Thyroid gland (tissue), 4 donors: ENCODE data around the gene GBGT1. TPM values are rescaled to one million over a fixed set of nuclear protein-coding genes. Genes with fewer than 3 reads are reported as not detected.

Source experiments
- DNase-seq, 2 donors: peaks; one replicate each; pipeline ENCODE4 v3.0.0-alpha.2; 2019
- H3K27ac ChIP-seq, 3 donors: fragments of 200-600 bp; sonication (generic); 1 replicate in 2 of 3; 2 replicates in 1 of 3; pipeline ENCODE4 v1.5.1; 2016 to 2019; ENCODE audit warnings: mild to moderate bottlenecking in 1 of 3, moderate library complexity in 1 of 3
- H3K27me3 ChIP-seq: fragments of 200-600 bp; sonication (generic); one replicate; pipeline ENCODE4 v1.5.1; 2019
- H3K36me3 ChIP-seq, 2 donors: fragments of 200-600 bp; sonication (generic); one replicate each; pipeline ENCODE4 v1.5.1; 2016 to 2019
- H3K4me1 ChIP-seq, 2 donors: fragments of 200-600 bp; sonication (generic); one replicate each; pipeline ENCODE4 v1.5.1; 2017 to 2019
- H3K4me3 ChIP-seq, 3 donors: fragments of 200-600 bp; sonication (generic); replicated peaks in 1 of 3; 1 replicate in 2 of 3; 2 replicates in 1 of 3; pipeline ENCODE4 v1.5.1; 2016; ENCODE audit warnings: mild to moderate bottlenecking in 1 of 3
- H3K9me3 ChIP-seq: fragments of 200-600 bp; sonication (generic); one replicate; pipeline ENCODE4 v1.5.1; 2017
- POLR2A ChIP-seq, 2 donors: fragments of 450-650 bp; IDR thresholded peaks; one replicate each; pipeline ENCODE4 v1.6.1; 2017; ENCODE audit warnings: antibody characterized with exemption in 2 of 2, mild to moderate bottlenecking in 2 of 2, moderate library complexity in 1 of 2
- WGBS, 2 donors: methylation state at CpG; one replicate each; pipeline ENCODE4 v1.1.5; 2017; 5-methylcytosine and 5-hydroxymethylcytosine counted together
- intact Hi-C: fragments of 100-400 bp; cut with DNase I; formaldehyde crosslinking; loops from one replicate; pipeline ENCODE4 v1.15.1; 2023
- total RNA-seq, 4 donors: library from RNA; depleted of rRNA; stranded (reverse); fragments of >200 nt; gene quantifications; one replicate each; pipeline ENCODE4 v1.2.3, GENCODE V29; 2016
- TF ChIP-seq, protein P1 (sequence below), 6 experiments: fragments of 200-600 bp in 3 of 6; fragments of 450-650 bp in 3 of 6; sonication (generic) in 3 of 6; IDR thresholded peaks; one replicate each; pipeline ENCODE4 v1.5.1; 2016 to 2019; ENCODE audit warnings: antibody characterized with exemption in 6 of 6, mild to moderate bottlenecking in 2 of 6, inconsistent platforms in 1 of 6, moderate library complexity in 1 of 6

Gene GBGT1
- total RNA-seq, 4 donors from 2014 or later: 21.4 to 45.0 (median 25.1) TPM

DNA sequence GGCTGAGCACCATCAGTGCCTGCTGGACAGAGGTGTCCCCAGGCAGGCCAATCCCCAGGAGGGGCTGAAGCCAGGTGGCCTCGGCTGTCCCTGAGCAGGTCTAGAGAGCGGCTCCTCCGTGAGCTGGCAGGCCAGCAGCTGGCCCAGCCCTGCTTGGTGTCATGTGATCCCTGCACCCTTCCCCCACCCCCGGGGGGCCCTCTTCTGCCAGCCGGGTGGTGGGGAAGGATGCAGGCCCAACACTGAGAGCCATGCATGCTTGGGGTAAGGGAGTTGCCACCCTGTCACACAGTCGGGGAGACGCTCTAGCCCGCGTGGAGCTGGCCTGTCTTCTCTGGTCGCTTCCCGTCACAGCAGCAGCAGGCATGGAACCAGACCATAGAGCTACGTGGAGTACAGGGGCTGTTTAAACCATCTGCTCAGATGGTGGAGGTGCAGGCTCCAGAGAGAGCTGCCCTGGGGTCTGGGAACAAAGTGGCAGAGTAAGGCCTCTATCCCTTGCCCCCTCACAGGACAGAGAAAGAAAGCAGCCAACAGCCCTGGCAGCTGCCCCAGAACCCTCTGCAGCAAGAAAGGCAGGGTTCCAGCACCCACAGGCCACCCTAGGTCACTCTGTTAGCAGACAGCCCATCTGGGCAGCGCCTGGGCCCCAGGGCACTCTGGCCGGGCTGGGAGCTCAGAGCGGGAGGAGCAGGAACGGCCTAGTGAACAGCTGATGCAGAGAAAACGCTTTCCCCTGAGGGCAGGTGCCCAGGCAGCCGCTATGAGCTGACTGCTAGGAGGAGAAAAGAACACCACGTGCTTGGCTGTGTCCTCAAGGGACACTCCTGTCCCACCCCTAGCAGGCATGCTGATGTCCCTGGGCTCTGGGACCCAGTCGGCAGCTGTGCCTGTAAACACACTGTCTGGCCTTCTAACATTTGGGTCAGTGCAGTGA, 49.5 kb downstream of the GBGT1 start:
- Histone ChIP-seq H3K4me3 (no peak overlapping the region), H3K36me3 (peaks cover 10 to 14% of the 10 kb centered on the region in 2 donors), H3K9me3 (no peaks in the 10 kb centered on the region), H3K4me1 (peaks cover 53 to 72% of the 10 kb centered on the region in 2 donors), H3K27me3 (no peaks in the 10 kb centered on the region), H3K27ac (peak overlapping the region; percentile 55 to 78 (median 59))
- no peak for TF ChIP-seq POLR2A (IDR thresholded peaks at IDR 0.05)
- TF ChIP-seq, protein P1, sequence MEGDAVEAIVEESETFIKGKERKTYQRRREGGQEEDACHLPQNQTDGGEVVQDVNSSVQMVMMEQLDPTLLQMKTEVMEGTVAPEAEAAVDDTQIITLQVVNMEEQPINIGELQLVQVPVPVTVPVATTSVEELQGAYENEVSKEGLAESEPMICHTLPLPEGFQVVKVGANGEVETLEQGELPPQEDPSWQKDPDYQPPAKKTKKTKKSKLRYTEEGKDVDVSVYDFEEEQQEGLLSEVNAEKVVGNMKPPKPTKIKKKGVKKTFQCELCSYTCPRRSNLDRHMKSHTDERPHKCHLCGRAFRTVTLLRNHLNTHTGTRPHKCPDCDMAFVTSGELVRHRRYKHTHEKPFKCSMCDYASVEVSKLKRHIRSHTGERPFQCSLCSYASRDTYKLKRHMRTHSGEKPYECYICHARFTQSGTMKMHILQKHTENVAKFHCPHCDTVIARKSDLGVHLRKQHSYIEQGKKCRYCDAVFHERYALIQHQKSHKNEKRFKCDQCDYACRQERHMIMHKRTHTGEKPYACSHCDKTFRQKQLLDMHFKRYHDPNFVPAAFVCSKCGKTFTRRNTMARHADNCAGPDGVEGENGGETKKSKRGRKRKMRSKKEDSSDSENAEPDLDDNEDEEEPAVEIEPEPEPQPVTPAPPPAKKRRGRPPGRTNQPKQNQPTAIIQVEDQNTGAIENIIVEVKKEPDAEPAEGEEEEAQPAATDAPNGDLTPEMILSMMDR (IDR thresholded peaks at IDR 0.05): no peak
- 36 to 74% methylated on average over 7 of the region's 20 CpGs for WGBS, 2 donors
- intact Hi-C loops: no loop called here
- peak; percentile 62 to 71 for DNase-seq

DNA sequence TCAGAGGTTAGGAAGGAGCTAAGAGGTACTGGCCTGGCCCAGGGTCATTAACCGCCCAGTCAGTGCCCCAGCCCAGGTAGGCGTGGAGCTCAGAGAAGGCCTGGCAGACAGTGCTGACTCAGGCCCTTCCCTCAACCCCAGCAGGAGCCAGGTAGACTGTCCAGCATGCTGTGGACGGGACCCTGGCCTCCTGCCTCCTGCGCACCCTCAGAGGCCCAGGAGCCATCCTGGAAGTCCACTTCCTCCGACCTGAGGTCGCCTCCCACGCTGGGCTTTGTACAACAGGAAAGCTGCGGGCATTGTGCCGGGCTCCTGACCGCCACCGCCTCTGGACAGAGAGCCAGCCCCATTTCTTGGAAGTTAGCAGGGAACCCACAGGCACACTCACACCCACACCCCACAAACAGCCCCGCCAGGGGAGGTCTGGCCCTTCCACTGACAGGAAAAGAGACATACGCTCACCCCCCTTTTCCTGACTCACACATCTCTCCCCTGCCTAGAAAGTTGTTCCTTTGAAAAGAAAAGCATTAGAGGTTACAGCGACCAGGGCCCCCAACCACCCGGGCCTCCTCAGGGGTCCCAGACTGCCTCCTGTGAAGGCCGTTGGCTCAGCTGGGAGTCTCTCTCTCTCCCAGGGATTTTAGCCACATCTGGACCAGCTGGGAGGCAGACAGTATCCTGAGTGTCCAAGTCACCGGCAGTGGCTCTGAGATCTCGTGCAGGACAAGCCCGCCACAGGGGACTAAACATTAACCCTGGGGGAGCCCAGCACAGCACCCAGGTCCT, 50.4 kb downstream of the GBGT1 start:
- whole genome bisulfite sequencing, 2 donors: 50 to 64% methylated on average over 7 to 19 of the region's 19 CpGs
- DNase-seq: no peak
- Histone ChIP-seq H3K4me3 (no peak overlapping the region), H3K27ac (peak overlapping the region; percentile 55 to 78 (median 59)), H3K9me3 (no peaks in the 10 kb centered on the region), H3K27me3 (no peaks in the 10 kb centered on the region), H3K36me3 (peaks cover 11 to 22% of the 10 kb centered on the region in 2 donors), H3K4me1 (peaks cover 46 to 64% of the 10 kb centered on the region in 2 donors)
- intact Hi-C loops: no loop called here
- TF ChIP-seq POLR2A (IDR thresholded peaks at IDR 0.05): no peak
- TF ChIP-seq, protein P1 (IDR thresholded peaks at IDR 0.05): no peak

DNA sequence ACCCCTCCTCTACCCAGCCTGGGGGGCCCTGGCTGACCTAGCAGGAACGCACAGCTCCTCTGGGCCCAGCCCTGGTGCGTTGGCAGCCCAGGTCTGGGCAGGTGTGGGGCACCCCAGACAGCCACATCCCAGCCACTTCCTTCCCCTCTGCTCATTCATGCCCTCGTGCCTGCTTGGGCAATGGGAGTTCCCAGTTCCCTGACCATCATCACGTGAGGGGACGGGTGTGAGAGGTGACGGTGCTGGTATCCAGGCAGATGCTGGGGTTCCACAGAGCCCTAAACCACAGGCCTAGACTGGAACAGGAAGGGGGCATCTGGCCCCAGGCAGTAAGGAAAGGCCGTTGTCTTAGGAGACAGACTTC, 51.1 kb downstream of the GBGT1 start:
- WGBS, 2 donors: 78 to 82% methylated on average over 4 to 5 of the region's 7 CpGs
- Histone ChIP-seq H3K4me3 (no peak overlapping the region), H3K27ac (peak overlapping the region in 2 of 3 donors; percentile 55 to 78), H3K36me3 (peaks cover 17 to 29% of the 10 kb centered on the region in 2 donors), H3K4me1 (peaks cover 38 to 57% of the 10 kb centered on the region in 2 donors), H3K9me3 (no peaks in the 10 kb centered on the region), H3K27me3 (no peaks in the 10 kb centered on the region)
- no peak for TF ChIP-seq POLR2A (IDR thresholded peaks at IDR 0.05)
- TF ChIP-seq, protein P1 (IDR thresholded peaks at IDR 0.05): no peak
- DNase-seq: no peak
- intact Hi-C loops: no loop called here

DNA sequence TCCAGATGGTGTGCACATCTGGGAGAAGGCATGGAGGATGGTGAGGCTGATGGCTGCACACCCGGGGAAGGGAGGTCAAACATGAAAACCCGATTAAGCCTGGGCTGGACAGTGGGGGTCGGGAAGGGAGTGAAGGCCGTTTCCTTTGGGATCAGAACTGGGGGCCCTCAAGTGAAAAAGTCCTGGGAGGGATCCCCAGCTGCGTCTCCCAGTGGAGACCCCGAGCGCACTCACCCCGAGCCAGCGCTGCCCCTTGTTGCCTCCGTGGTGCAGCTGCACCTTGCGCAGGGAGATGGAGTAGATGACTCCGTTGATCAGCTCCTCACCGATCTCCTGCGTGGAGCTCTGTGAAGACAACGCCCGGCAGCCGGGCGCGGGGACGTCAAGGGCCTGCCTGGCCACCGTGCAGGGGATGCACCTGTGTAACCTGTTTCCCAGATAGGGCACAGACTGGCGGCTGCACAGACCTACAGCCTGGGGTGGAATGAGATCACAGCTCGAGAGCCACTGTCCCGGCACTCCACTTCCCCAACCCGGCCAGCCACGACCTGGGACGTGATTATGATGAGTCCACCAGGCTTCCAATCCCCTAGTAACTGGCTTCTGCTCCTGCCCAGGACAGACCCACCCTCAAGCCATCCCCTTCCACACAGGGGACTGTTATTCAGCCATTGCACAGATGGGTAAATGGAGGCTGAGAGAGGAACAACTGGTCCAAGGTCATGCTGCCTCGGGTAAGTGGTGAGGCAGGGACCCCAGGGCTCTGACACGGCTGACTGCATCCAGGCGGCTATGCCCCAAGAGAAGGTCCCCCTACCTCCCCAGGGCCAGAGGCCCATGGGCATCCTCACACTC, 51.7 kb downstream of the GBGT1 start:
- no peaks in the 10 kb centered on the region for H3K9me3 ChIP-seq
- 87 to 96% methylated on average over 18 to 28 of the region's 30 CpGs for WGBS, 2 donors
- H3K4me1 ChIP-seq: peaks cover 32 to 51% of the 10 kb centered on the region in 2 donors
- intact Hi-C loops: no loop called here
- DNase-seq: no peak
- H3K4me3 ChIP-seq: no peak overlapping the region
- TF ChIP-seq, protein P1 (IDR thresholded peaks at IDR 0.05): no peak
- no peak for TF ChIP-seq POLR2A (IDR thresholded peaks at IDR 0.05)
- H3K36me3 ChIP-seq: peaks cover 24 to 35% of the 10 kb centered on the region in 2 donors
- H3K27me3 ChIP-seq: no peaks in the 10 kb centered on the region
- H3K27ac ChIP-seq: peak overlapping the region in 2 of 3 donors; percentile 55 to 78
